Liver (tissue), 9 donors: ENCODE results near the gene SPIRE2. TPM values are rescaled to one million over a fixed set of nuclear protein-coding genes. Genes with fewer than 3 reads are reported as not detected.

Source experiments
- DNase-seq: peaks from one replicate; pipeline ENCODE4 v3.0.0-alpha.2; 2017; ENCODE audit warnings: low spot score
- H3K27ac ChIP-seq, 2 donors: one replicate each; pipeline ENCODE4 v1.7.0; 2013; ENCODE audit warnings: inconsistent platforms in 2 of 2, low read length in 2 of 2, control low read depth in 1 of 2, low read depth in 1 of 2, mild to moderate bottlenecking in 1 of 2
- H3K27me3 ChIP-seq, 4 donors: one replicate each; pipeline versions ENCODE4 v1.6.1 to v1.7.0; 2013; ENCODE audit warnings: low read length in 3 of 4, inconsistent platforms in 1 of 4, mild to moderate bottlenecking in 1 of 4, moderate library complexity in 1 of 4; ENCODE audit not compliant: control insufficient read depth in 4 of 4, insufficient read depth in 4 of 4
- H3K36me3 ChIP-seq, 4 donors: one replicate each; pipeline versions ENCODE4 v1.6.1 to v1.7.0; 2013; ENCODE audit warnings: low read length in 3 of 4, mild to moderate bottlenecking in 3 of 4, low read depth in 1 of 4, moderate library complexity in 1 of 4; ENCODE audit not compliant: control insufficient read depth in 4 of 4, insufficient read depth in 3 of 4
- H3K4me1 ChIP-seq, 4 donors: one replicate each; pipeline versions ENCODE4 v1.6.1 to v1.7.0; 2013; ENCODE audit warnings: low read length in 3 of 4, mild to moderate bottlenecking in 3 of 4, moderate library complexity in 1 of 4; ENCODE audit not compliant: control insufficient read depth in 4 of 4, insufficient read depth in 4 of 4
- H3K4me3 ChIP-seq, 3 donors: one replicate each; pipeline versions ENCODE4 v1.6.1 to v1.7.0; 2013; ENCODE audit warnings: low read length in 3 of 3, control low read depth in 1 of 3, low read depth in 1 of 3, mild to moderate bottlenecking in 1 of 3
- H3K9ac ChIP-seq, 2 donors: one replicate each; pipeline ENCODE4 v1.7.0; 2013; ENCODE audit warnings: low read length in 2 of 2, mild to moderate bottlenecking in 2 of 2, moderate library complexity in 2 of 2, control low read depth in 1 of 2, low read depth in 1 of 2
- H3K9me3 ChIP-seq, 4 donors: one replicate each; pipeline versions ENCODE4 v1.6.1 to v1.7.0; 2013; ENCODE audit warnings: low read length in 3 of 4; ENCODE audit not compliant: control insufficient read depth in 4 of 4
- ATF3 ChIP-seq: IDR thresholded peaks from 2 replicates; pipeline ENCODE4 v1.6.1; 2016; ENCODE audit warnings: antibody characterized with exemption
- EGR1 ChIP-seq, 2 donors: IDR thresholded peaks; 2 replicates each; pipeline ENCODE4 v1.6.1; 2016 to 2018; ENCODE audit warnings: antibody characterized with exemption in 2 of 2, low read depth in 2 of 2
- FOXA1 ChIP-seq: IDR thresholded peaks from 2 replicates; pipeline ENCODE4 v1.6.1; 2016; ENCODE audit warnings: antibody characterized with exemption
- FOXA2 ChIP-seq: IDR thresholded peaks from 2 replicates; pipeline ENCODE4 v1.6.1; 2016; ENCODE audit warnings: antibody characterized with exemption
- GABPA ChIP-seq, 2 donors: IDR thresholded peaks in 1 of 2; conservative IDR thresholded peaks in 1 of 2; 2 replicates each; pipeline ENCODE4 v1.6.1; 2016; ENCODE audit warnings: antibody characterized with exemption in 2 of 2, mild to moderate bottlenecking in 1 of 2, moderate library complexity in 1 of 2
- HNF4A ChIP-seq, 2 donors: conservative IDR thresholded peaks; 2 replicates each; pipeline ENCODE4 v1.6.1; 2016; ENCODE audit warnings: antibody characterized with exemption in 2 of 2, mild to moderate bottlenecking in 2 of 2
- HNF4G ChIP-seq: IDR thresholded peaks from 2 replicates; pipeline ENCODE4 v1.6.1; 2016; ENCODE audit warnings: antibody characterized with exemption
- JUND ChIP-seq, 2 donors: IDR thresholded peaks; 2 replicates each; pipeline ENCODE4 v1.6.1; 2016; ENCODE audit warnings: antibody characterized with exemption in 2 of 2
- MAX ChIP-seq: IDR thresholded peaks from 2 replicates; pipeline ENCODE4 v1.6.1; 2016; ENCODE audit warnings: antibody characterized with exemption
- NR2F2 ChIP-seq: IDR thresholded peaks from 2 replicates; pipeline ENCODE4 v1.6.1; 2016; ENCODE audit warnings: antibody characterized with exemption
- RAD21 ChIP-seq, 2 donors: IDR thresholded peaks; 2 replicates each; pipeline ENCODE4 v1.6.1; 2016; ENCODE audit warnings: antibody characterized with exemption in 2 of 2, mild to moderate bottlenecking in 2 of 2
- SP1 ChIP-seq: IDR thresholded peaks from 2 replicates; pipeline ENCODE4 v1.6.1; 2018; ENCODE audit warnings: antibody characterized with exemption, mild to moderate bottlenecking
- WGBS: extraction: QIAGEN DNeasy Blood & Tissue Kit; methylation state at CpG from one replicate; pipeline ENCODE4 v1.1.7; 2013; 5-methylcytosine and 5-hydroxymethylcytosine counted together
- polyA plus RNA-seq, 2 donors: library from polyadenylated mRNA; stranded (reverse) in 1 of 2; unstranded in 1 of 2; fragments of 200-250 nt in 1 of 2; fragments of >200 nt in 1 of 2; fragmentation: Nextera tagmentation in 1 of 2; extraction: Ambion mirVana in 1 of 2; gene quantifications; one replicate each; pipeline versions ENCODE4 v1.2.1 to v1.2.3, GENCODE V29; 2013 to 2015
- total RNA-seq, 2 donors: library from RNA; depleted of rRNA; stranded (reverse); fragments of >200 nt; gene quantifications; one replicate each; pipeline ENCODE4 v1.2.3, GENCODE V29; 2014
- TF ChIP-seq, protein P1 (sequence below): fragments of 150-350 bp; IDR thresholded peaks from 2 replicates; pipeline ENCODE4 v1.5.1; 2017; ENCODE audit warnings: improper control_type of control experiment, low read depth, low read length; ENCODE audit not compliant: missing input control
- donor health status: healthy.
- donor health status: healthy.
- donor health status: healthy.
- donor health status: healthy.
- donor health status: healthy.

The SPIRE2 gene
- total and polyA plus RNA-seq, 4 donors, result 1.7 to 7.2 (median 2.9) TPM

GRCh38 chr16:89881368-89881730 lies 53.1 kb downstream of the SPIRE2 start:
- Histone ChIP-seq H3K27ac (no peak overlapping the region), H3K36me3 (peaks cover 21 to 59% (median 35%) of the 10 kb centered on the region in 4 donors), H3K9me3 (no peaks in the 10 kb centered on the region), H3K27me3 (no peaks in the 10 kb centered on the region), H3K4me3 (no peak overlapping the region), H3K4me1 (no peaks in the 10 kb centered on the region), H3K9ac (no peak overlapping the region)
- no peak for TF ChIP-seq SP1
- TF ChIP-seq FOXA1, result no peak
- no peak for TF ChIP-seq ATF3
- TF ChIP-seq GABPA (IDR thresholded peaks at IDR 0.05 in 1 of 2, conservative IDR thresholded peaks at IDR 0.05 in 1 of 2), result no peak
- TF ChIP-seq RAD21 (IDR thresholded peaks at IDR 0.05), result no peak
- TF ChIP-seq FOXA2, result no peak
- TF ChIP-seq, protein P1, sequence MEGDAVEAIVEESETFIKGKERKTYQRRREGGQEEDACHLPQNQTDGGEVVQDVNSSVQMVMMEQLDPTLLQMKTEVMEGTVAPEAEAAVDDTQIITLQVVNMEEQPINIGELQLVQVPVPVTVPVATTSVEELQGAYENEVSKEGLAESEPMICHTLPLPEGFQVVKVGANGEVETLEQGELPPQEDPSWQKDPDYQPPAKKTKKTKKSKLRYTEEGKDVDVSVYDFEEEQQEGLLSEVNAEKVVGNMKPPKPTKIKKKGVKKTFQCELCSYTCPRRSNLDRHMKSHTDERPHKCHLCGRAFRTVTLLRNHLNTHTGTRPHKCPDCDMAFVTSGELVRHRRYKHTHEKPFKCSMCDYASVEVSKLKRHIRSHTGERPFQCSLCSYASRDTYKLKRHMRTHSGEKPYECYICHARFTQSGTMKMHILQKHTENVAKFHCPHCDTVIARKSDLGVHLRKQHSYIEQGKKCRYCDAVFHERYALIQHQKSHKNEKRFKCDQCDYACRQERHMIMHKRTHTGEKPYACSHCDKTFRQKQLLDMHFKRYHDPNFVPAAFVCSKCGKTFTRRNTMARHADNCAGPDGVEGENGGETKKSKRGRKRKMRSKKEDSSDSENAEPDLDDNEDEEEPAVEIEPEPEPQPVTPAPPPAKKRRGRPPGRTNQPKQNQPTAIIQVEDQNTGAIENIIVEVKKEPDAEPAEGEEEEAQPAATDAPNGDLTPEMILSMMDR, result no peak
- no peak for TF ChIP-seq JUND (IDR thresholded peaks at IDR 0.05)
- 96% methylated on average over 6 of the region's 6 CpGs for WGBS
- DNase-seq, result no peak

DNA sequence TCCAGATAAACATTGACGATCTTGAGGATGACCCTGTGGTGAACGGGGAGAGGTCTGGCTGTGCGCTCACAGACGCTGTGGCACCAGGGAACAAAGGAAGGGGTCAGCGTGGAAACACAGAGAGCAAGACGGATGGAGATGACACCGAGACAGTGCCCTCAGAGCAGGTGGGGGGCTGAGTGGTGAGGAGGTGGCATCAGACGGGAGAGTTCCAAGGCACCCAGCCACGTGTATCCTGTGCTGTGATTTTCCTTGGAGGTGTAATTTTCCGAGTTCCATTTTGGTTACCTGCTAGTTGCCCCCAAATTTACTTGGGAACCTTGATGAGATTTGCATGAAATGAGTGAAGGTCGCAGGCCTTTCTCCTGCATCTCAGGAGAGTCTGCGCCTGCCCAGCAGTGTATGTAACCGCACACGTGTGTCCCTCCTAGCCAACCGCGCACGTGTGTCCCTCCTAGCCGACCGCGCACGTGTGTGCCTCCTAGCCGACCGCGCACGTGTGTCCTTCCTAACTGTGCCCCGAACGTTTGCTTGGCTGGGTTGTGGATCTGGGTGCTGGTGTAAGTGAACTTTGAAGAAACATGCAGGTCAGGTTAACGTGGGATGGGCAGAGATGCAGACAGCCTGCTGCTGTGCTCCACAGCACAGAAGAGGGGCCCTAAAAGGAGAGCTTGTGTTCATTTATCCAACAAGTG lies 55.2 kb downstream of the SPIRE2 start:
- TF ChIP-seq FOXA2 (no peak), MAX (no peak), EGR1 (IDR thresholded peaks at IDR 0.05; ENCODE audit: low read depth in 2 of 2) (no peak), SP1 (no peak), HNF4A (conservative IDR thresholded peaks at IDR 0.05) (no peak), HNF4G (no peak), JUND (IDR thresholded peaks at IDR 0.05) (no peak), RAD21 (IDR thresholded peaks at IDR 0.05) (no peak), ATF3 (no peak), NR2F2 (no peak)
- TF ChIP-seq, protein P1, result no peak
- Histone ChIP-seq H3K36me3 (peaks cover 27 to 73% (median 46%) of the 10 kb centered on the region in 4 donors), H3K9me3 (no peaks in the 10 kb centered on the region), H3K27ac (no peak overlapping the region), H3K27me3 (no peaks in the 10 kb centered on the region), H3K9ac (no peak overlapping the region), H3K4me1 (no peaks in the 10 kb centered on the region), H3K4me3 (no peak overlapping the region)
- 94% methylated on average over 28 of the region's 28 CpGs for WGBS
- no peak for DNase-seq
